ENCODE data around the gene SRC.

Gene SRC

DNA sequence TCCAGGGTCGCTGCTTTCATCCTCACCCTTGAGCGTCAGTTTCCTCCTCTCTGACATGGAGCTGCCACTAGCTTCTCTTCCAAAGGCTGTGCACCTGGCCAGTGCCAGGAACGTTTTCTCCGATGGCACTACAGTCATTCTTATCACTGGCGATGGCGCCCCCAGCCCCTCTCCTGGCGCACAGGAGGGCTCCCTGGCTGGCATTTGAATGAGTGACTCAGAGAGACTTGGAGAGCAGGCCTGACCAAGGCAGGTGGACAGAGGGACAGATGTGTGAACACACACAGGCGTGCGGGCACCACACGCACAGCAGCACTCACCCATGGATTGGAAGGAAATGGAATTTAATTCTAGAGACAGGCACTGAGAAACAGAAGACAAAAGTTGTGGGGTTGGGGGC lies 77.6 kb downstream of the SRC start:
- Histone ChIP-seq H3K27me3 (ENCODE audit: low read length) (no peaks in the 10 kb centered on the region), H4K20me1 (ENCODE audit: low read depth, low read length) (no peaks in the 10 kb centered on the region)

DNA sequence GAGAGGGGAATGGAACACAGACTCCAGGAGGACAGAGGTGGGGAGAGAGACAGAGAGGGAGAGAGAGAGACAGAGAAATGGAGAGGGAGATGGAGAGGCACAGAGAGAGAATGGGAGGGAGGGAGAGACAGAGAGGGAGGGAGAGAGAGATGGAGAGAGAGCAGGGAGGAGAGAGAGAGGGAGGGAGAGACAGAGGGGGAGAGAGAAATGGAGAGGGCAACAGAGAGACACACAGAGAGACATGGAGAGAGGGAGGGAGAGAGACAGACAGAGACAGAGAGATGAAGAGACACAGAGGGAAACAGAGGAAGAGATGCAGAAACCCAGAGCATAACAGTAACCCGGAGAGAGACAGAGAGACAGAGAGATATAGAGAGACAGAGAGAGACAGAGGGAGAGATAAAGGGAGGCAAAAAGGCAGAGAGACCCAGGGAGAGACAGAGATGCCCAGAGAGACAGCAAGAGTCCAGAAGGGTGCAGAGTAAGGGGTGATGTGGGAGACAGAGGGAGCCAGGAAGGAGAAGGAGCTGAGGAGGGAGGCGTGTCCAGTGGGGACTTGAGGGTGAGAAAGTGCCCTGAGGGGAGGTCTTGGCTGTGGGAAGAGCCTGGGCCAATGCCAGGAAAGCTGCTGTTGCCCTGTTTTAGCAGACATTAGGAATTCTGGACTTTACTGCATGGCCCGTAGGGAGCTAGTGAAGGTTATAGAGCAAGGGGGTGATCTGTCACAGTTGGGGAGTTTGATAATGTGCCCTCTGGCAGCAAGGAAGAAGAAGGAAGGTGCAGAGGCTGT lies 78.3 kb downstream of the SRC start:
- TF ChIP-seq EZH2phosphoT487 (conservative IDR thresholded peaks at IDR 0.05; ENCODE audit: low read length) = no peak
- TF ChIP-seq, protein P1, sequence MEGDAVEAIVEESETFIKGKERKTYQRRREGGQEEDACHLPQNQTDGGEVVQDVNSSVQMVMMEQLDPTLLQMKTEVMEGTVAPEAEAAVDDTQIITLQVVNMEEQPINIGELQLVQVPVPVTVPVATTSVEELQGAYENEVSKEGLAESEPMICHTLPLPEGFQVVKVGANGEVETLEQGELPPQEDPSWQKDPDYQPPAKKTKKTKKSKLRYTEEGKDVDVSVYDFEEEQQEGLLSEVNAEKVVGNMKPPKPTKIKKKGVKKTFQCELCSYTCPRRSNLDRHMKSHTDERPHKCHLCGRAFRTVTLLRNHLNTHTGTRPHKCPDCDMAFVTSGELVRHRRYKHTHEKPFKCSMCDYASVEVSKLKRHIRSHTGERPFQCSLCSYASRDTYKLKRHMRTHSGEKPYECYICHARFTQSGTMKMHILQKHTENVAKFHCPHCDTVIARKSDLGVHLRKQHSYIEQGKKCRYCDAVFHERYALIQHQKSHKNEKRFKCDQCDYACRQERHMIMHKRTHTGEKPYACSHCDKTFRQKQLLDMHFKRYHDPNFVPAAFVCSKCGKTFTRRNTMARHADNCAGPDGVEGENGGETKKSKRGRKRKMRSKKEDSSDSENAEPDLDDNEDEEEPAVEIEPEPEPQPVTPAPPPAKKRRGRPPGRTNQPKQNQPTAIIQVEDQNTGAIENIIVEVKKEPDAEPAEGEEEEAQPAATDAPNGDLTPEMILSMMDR (IDR thresholded peaks at IDR 0.05; ENCODE audit: insufficient read depth, low read length, poor library complexity, severe bottlenecking) = no peak

More for the DNA sequence above, 77.6 kb downstream of the SRC start:
- Histone ChIP-seq H3K4me3 (ENCODE audit: insufficient read depth, low read length, poor library complexity, severe bottlenecking) (no peak overlapping the region), H3K9me2 (replicated peaks; ENCODE audit: insufficient read depth, low read length) (no peaks in the 10 kb centered on the region), H3K9ac (ENCODE audit: low read length) (no peak overlapping the region), H3K79me2 (ENCODE audit: insufficient read depth, low read length) (no peaks in the 10 kb centered on the region), H2AFZ (ENCODE audit: low read depth, low read length, severe bottlenecking) (no peak overlapping the region), H3F3A (ENCODE audit: insufficient read depth) (no peaks in the 10 kb centered on the region), H3K4me2 (ENCODE audit: low read depth, low read length, poor library complexity, severe bottlenecking) (no peak overlapping the region), H3K36me3 (ENCODE audit: low read length) (no peaks in the 10 kb centered on the region), H3K9me3 (ENCODE audit: insufficient read depth, low read length) (no peaks in the 10 kb centered on the region), H3K27ac (ENCODE audit: low read depth, low read length) (no peak overlapping the region)
- TF ChIP-seq, protein P1 (IDR thresholded peaks at IDR 0.05; ENCODE audit: insufficient read depth, low read length, poor library complexity, severe bottlenecking) = no peak
- TF ChIP-seq EZH2phosphoT487 (conservative IDR thresholded peaks at IDR 0.05; ENCODE audit: low read length) = no peak

GRCh38 chr20:37425103-37425625 lies 79.2 kb downstream of the SRC start:
- H3K9me2 ChIP-seq (replicated peaks; ENCODE audit: insufficient read depth, low read length) = no peaks in the 10 kb centered on the region
- H3K4me3 ChIP-seq (ENCODE audit: insufficient read depth, low read length, poor library complexity, severe bottlenecking) = no peak overlapping the region
- no peaks in the 10 kb centered on the region for H3K27me3 ChIP-seq (ENCODE audit: low read length)
- no peak overlapping the region for H3K9ac ChIP-seq (ENCODE audit: low read length)
- H3F3A ChIP-seq (ENCODE audit: insufficient read depth) = no peaks in the 10 kb centered on the region
- H3K36me3 ChIP-seq (ENCODE audit: low read length) = no peaks in the 10 kb centered on the region
- H2AFZ ChIP-seq (ENCODE audit: low read depth, low read length, severe bottlenecking) = no peak overlapping the region
- TF ChIP-seq, protein P1 (IDR thresholded peaks at IDR 0.05; ENCODE audit: insufficient read depth, low read length, poor library complexity, severe bottlenecking) = no peak
- no peak for TF ChIP-seq EZH2phosphoT487 (conservative IDR thresholded peaks at IDR 0.05; ENCODE audit: low read length)
- H3K27ac ChIP-seq (ENCODE audit: low read depth, low read length) = no peak overlapping the region
- no peaks in the 10 kb centered on the region for H4K20me1 ChIP-seq (ENCODE audit: low read depth, low read length)
- no peaks in the 10 kb centered on the region for H3K79me2 ChIP-seq (ENCODE audit: insufficient read depth, low read length)
- no peak overlapping the region for H3K4me2 ChIP-seq (ENCODE audit: low read depth, low read length, poor library complexity, severe bottlenecking)
- no peaks in the 10 kb centered on the region for H3K9me3 ChIP-seq (ENCODE audit: insufficient read depth, low read length)

More for the DNA sequence above, 78.3 kb downstream of the SRC start:
- H3K27ac ChIP-seq (ENCODE audit: low read depth, low read length) = no peak overlapping the region
- H4K20me1 ChIP-seq (ENCODE audit: low read depth, low read length) = no peaks in the 10 kb centered on the region
- H3K9me3 ChIP-seq (ENCODE audit: insufficient read depth, low read length) = no peaks in the 10 kb centered on the region
- H3K27me3 ChIP-seq (ENCODE audit: low read length) = no peaks in the 10 kb centered on the region
- H3K79me2 ChIP-seq (ENCODE audit: insufficient read depth, low read length) = no peaks in the 10 kb centered on the region
- no peak overlapping the region for H3K4me3 ChIP-seq (ENCODE audit: insufficient read depth, low read length, poor library complexity, severe bottlenecking)
- no peaks in the 10 kb centered on the region for H3K36me3 ChIP-seq (ENCODE audit: low read length)
- no peak overlapping the region for H3K9ac ChIP-seq (ENCODE audit: low read length)
- H3K4me2 ChIP-seq (ENCODE audit: low read depth, low read length, poor library complexity, severe bottlenecking) = no peak overlapping the region
- H3K9me2 ChIP-seq (replicated peaks; ENCODE audit: insufficient read depth, low read length) = no peaks in the 10 kb centered on the region
- no peaks in the 10 kb centered on the region for H3F3A ChIP-seq (ENCODE audit: insufficient read depth)
- H2AFZ ChIP-seq (ENCODE audit: low read depth, low read length, severe bottlenecking) = no peak overlapping the region

All from SU-DHL-6 (cell line).